PC-3 (cell line): ENCODE data around the gene LGALS4. TPM values are rescaled to one million over a fixed set of nuclear protein-coding genes. Genes with fewer than 3 reads are reported as not detected.

Experiments used
- ATAC-seq: fragments of 200-7000 bp; cut with Tn5 transposase; 2 replicates; pipeline ENCODE4 v1.9.1; 2020; ENCODE audit warnings: mild to moderate bottlenecking, moderate library complexity
- BruUV-seq: library from RNA; stranded (reverse); fragments of 400-500 nt; replicated peaks from 2 replicates; lab custom pipeline; 2021; lab: Mats Ljungman, UMichigan
- CTCF ChIA-PET: fragments of 300-600 bp; sonication (Branson Sonifier 250); formaldehyde crosslinking; loops from one replicate; lab custom pipeline; 2022; ENCODE audit warnings: antibody characterized with exemption; lab: Charles Lee
- POLR2A ChIA-PET: fragments of 300-600 bp; sonication (Branson Sonifier 250); formaldehyde crosslinking; loops from one replicate; lab custom pipeline; 2022; ENCODE audit warnings: antibody characterized with exemption; ENCODE audit not compliant: unreplicated experiment; lab: Charles Lee
- DNase-seq: peaks from one replicate; pipeline ENCODE4 v3.0.0-alpha.2; 2015
- H2AFZ ChIP-seq: fragments of 300-600 bp; sonication (generic); 2 replicates; pipeline ENCODE4 v1.6.0; 2016; ENCODE audit warnings: antibody characterized with exemption, low read length
- H3F3A ChIP-seq: fragments of 300-600 bp; sonication (generic); one replicate; pipeline ENCODE4 v1.6.0; 2017; ENCODE audit warnings: antibody characterized with exemption, low read length, control low read depth, mild to moderate bottlenecking; ENCODE audit not compliant: unreplicated experiment
- H3K27ac ChIP-seq: fragments of 300-600 bp; sonication (generic); 2 replicates; pipeline ENCODE4 v1.5.1; 2016; ENCODE audit warnings: mild to moderate bottlenecking, low read length
- H3K27me3 ChIP-seq: fragments of 300-600 bp; sonication (generic); 2 replicates; pipeline ENCODE4 v1.6.1; 2016; ENCODE audit warnings: low read length, mixed read lengths
- H3K36me3 ChIP-seq: fragments of 300-600 bp; sonication (generic); 2 replicates; pipeline ENCODE4 v1.6.1; 2016; ENCODE audit warnings: low read depth, mixed run types, low read length, mixed read lengths
- H3K4me1 ChIP-seq: fragments of 300-600 bp; sonication (generic); 2 replicates; pipeline ENCODE4 v1.5.1; 2016; ENCODE audit warnings: low read length; ENCODE audit not compliant: insufficient read depth
- H3K4me2 ChIP-seq: fragments of 300-600 bp; sonication (generic); 2 replicates; pipeline ENCODE4 v1.6.0; 2016; ENCODE audit warnings: low read length
- H3K4me3 ChIP-seq: fragments of 300-600 bp; sonication (generic); 2 replicates; pipeline ENCODE4 v1.5.1; 2016; ENCODE audit warnings: mild to moderate bottlenecking, low read length, mixed read lengths
- H3K79me2 ChIP-seq: fragments of 300-600 bp; sonication (generic); 2 replicates; pipeline ENCODE4 v1.6.1; 2017; ENCODE audit warnings: low read length, mixed read lengths
- H3K9ac ChIP-seq: fragments of 300-600 bp; sonication (generic); 2 replicates; pipeline ENCODE4 v1.6.0; 2016; ENCODE audit warnings: mild to moderate bottlenecking, low read length
- H3K9me2 ChIP-seq: fragments of 300-600 bp; sonication (generic); replicated peaks from 2 replicates; pipeline ENCODE4 v1.6.1; 2016; ENCODE audit warnings: mixed run types, low read length, mixed read lengths
- H3K9me3 ChIP-seq: fragments of 300-600 bp; sonication (generic); 2 replicates; pipeline ENCODE4 v1.6.1; 2016; ENCODE audit warnings: low read length, mixed read lengths
- H4K20me1 ChIP-seq: fragments of 300-600 bp; sonication (generic); 2 replicates; pipeline ENCODE4 v1.6.1; 2016; ENCODE audit warnings: low read length, mixed read lengths
- CTCF ChIP-seq: fragments of 300-600 bp; sonication (generic); conservative IDR thresholded peaks from 2 replicates; pipeline ENCODE4 v1.5.1; 2017; ENCODE audit warnings: antibody characterized with exemption, low read depth, mild to moderate bottlenecking, low read length
- EZH2 ChIP-seq: fragments of 300-600 bp; sonication (generic); IDR thresholded peaks from one replicate; pipeline ENCODE4 v1.6.1; 2017; ENCODE audit warnings: antibody characterized with exemption, mild to moderate bottlenecking, low read length; ENCODE audit not compliant: unreplicated experiment
- EZH2phosphoT487 ChIP-seq: fragments of 300-600 bp; sonication (generic); IDR thresholded peaks from 2 replicates; pipeline ENCODE4 v1.6.1; 2018; ENCODE audit warnings: mild to moderate bottlenecking, antibody characterized with exemption, low read length, borderline replicate concordance
- intact Hi-C: fragments of 100-400 bp; cut with micrococcal nuclease; formaldehyde crosslinking; loops from 2 replicates; pipeline ENCODE4 v1.9.0; 2023
- total RNA-seq: library from RNA; depleted of rRNA; stranded (reverse); fragments of >200 nt; gene quantifications from 2 replicates; pipeline ENCODE4 v1.2.3, GENCODE V29; 2014

Gene LGALS4
- total RNA-seq, 1 experiment from 2014 or later: 0.51 TPM

- POLR2A ChIA-PET: interaction anchor here (0.6 kb wide), 1 partner anchor 319 kb away, joined by 10 read pairs; no protein-coding TSS in a partner anchor
Measured at GRCh38 chr19:38839816-38840582, 27.3 kb upstream of the LGALS4 start.

GRCh38 chr19:38838986-38839761 lies 26.4 kb upstream of the LGALS4 start:
- Histone ChIP-seq H3K27ac (peak overlapping the region; percentile 99), H3K4me2 (peak overlapping the region; percentile 17), H3F3A (peaks cover 14% of the 10 kb centered on the region), H3K36me3 (peaks cover 59% of the 10 kb centered on the region), H2AFZ (no peak overlapping the region), H3K4me1 (peaks cover 54% of the 10 kb centered on the region), H3K4me3 (no peak overlapping the region), H3K9ac (peak overlapping the region; percentile 42), H3K27me3 (no peaks in the 10 kb centered on the region), H3K9me3 (no peaks in the 10 kb centered on the region), H3K9me2 (no peaks in the 10 kb centered on the region), H4K20me1 (peaks cover 12% of the 10 kb centered on the region; the same call in 1 of the 2 replicates), H3K79me2 (peaks cover 37% of the 10 kb centered on the region)
- no peak for TF ChIP-seq EZH2
- TF ChIP-seq EZH2phosphoT487: no peak
- peak; percentile 20; the same call in 1 of the 2 replicates for TF ChIP-seq CTCF
- no TSS peak for BruUV-seq
- DNase-seq (no peak), ATAC-seq (no peak)
- CTCF ChIA-PET: interaction anchor here (0.5 to 0.6 kb wide), 3 partner anchors 12 to 112 kb away, joined by 4 to 5 read pairs (median 5); no protein-coding TSS in a partner anchor
- POLR2A ChIA-PET: interaction anchor here (0.7 kb wide), 1 partner anchor 192 kb away, joined by 3 read pairs; no protein-coding TSS in a partner anchor
- intact Hi-C loops: loop anchor here (5.0 kb wide), 2 partner anchors 107 to 202 kb away; no protein-coding TSS in a partner anchor

More at GRCh38 chr19:38839816-38840582, 27.3 kb upstream of the LGALS4 start:
- H3K9me2 ChIP-seq: no peaks in the 10 kb centered on the region
- intact Hi-C loops: loop anchor here (5.0 kb wide), 2 partner anchors 108 to 203 kb away; no protein-coding TSS in a partner anchor
- DNase-seq (no peak), ATAC-seq (no peak)
- peaks cover 14% of the 10 kb centered on the region for H3F3A ChIP-seq
- no peak overlapping the region for H2AFZ ChIP-seq
- peaks cover 53% of the 10 kb centered on the region for H3K4me1 ChIP-seq
- peaks cover 67% of the 10 kb centered on the region for H3K36me3 ChIP-seq
- H4K20me1 ChIP-seq: peaks cover 16% of the 10 kb centered on the region; the same call in 1 of the 2 replicates
- no peak for TF ChIP-seq CTCF
- no peak for TF ChIP-seq EZH2
- no peak overlapping the region for H3K4me3 ChIP-seq
- peak overlapping the region; percentile 99 for H3K27ac ChIP-seq
- H3K9me3 ChIP-seq: no peaks in the 10 kb centered on the region
- no peak overlapping the region for H3K9ac ChIP-seq
- H3K4me2 ChIP-seq: no peak overlapping the region
- peaks cover 45% of the 10 kb centered on the region for H3K79me2 ChIP-seq
- H3K27me3 ChIP-seq: no peaks in the 10 kb centered on the region
- CTCF ChIA-PET: no interaction called here
- no TSS peak for BruUV-seq
